ENCODE results near the gene PRELID2. TPM values are rescaled to one million over a fixed set of nuclear protein-coding genes. Genes with fewer than 3 reads are reported as not detected.
"Not testable (repeated sequence)": the region's sequence is repeated elsewhere in the genome, so short reads cannot be mapped to it uniquely, and the experiment has no call there.

PRELID2 gene
- polyA plus RNA-seq, 4 donors, result 7.2 to 9.1 (median 7.9) TPM

- DNase-seq (ENCODE audit: low read depth in 4 of 4, low spot score in 2 of 4), result no peak
Observed at GRCh38 chr5:145841299-145841698, 6.2 kb upstream of the PRELID2 start.

- DNase-seq (ENCODE audit: low read depth in 4 of 4, low spot score in 2 of 4), result no peak
Observed at GRCh38 chr5:145840458-145841132, 5.5 kb upstream of the PRELID2 start.

GRCh38 chr5:145838276-145838675 lies 3.1 kb upstream of the PRELID2 start:
- no peak for DNase-seq (ENCODE audit: low read depth in 4 of 4, low spot score in 2 of 4)

GRCh38 chr5:145836241-145836640 lies 1.1 kb upstream of the PRELID2 start:
- not testable (repeated sequence) for DNase-seq (ENCODE audit: low read depth in 4 of 4, low spot score in 2 of 4)

- DNase-seq (ENCODE audit: low read depth in 4 of 4, low spot score in 2 of 4), result no peak
Observed at GRCh38 chr5:145835848-145836239, 702 bp upstream of the PRELID2 start.

- no peak for DNase-seq (ENCODE audit: low read depth in 4 of 4, low spot score in 2 of 4)
Observed at GRCh38 chr5:145834554-145834916, 607 bp downstream of the PRELID2 start.

- DNase-seq (ENCODE audit: low read depth in 4 of 4, low spot score in 2 of 4), result no peak
Observed at GRCh38 chr5:145833631-145834200, 1.4 kb downstream of the PRELID2 start.

GRCh38 chr5:145830594-145830993 lies 4.5 kb downstream of the PRELID2 start:
- DNase-seq (ENCODE audit: low read depth in 4 of 4, low spot score in 2 of 4), result no peak

- DNase-seq (ENCODE audit: low read depth in 4 of 4, low spot score in 2 of 4), result no peak
Observed at GRCh38 chr5:145829708-145830361, 5.3 kb downstream of the PRELID2 start.

- DNase-seq (ENCODE audit: low read depth in 4 of 4, low spot score in 2 of 4), result no peak
Observed at GRCh38 chr5:145826895-145827674, 8.1 kb downstream of the PRELID2 start.

- peak in 1 of 4 donors; percentile 41 for DNase-seq (ENCODE audit: low read depth in 4 of 4, low spot score in 2 of 4)
Observed at GRCh38 chr5:145825751-145826180, 9.4 kb downstream of the PRELID2 start.

GRCh38 chr5:145824040-145824439 lies 11.1 kb downstream of the PRELID2 start:
- DNase-seq (ENCODE audit: low read depth in 4 of 4, low spot score in 2 of 4), result no peak

- no peak for DNase-seq (ENCODE audit: low read depth in 4 of 4, low spot score in 2 of 4)
Observed at GRCh38 chr5:145818604-145819003, 16.5 kb downstream of the PRELID2 start.

- DNase-seq (ENCODE audit: low read depth in 4 of 4, low spot score in 2 of 4), result no peak
Observed at GRCh38 chr5:145812877-145813276, 22.3 kb downstream of the PRELID2 start.

GRCh38 chr5:145811834-145812625 lies 23.1 kb downstream of the PRELID2 start:
- DNase-seq (ENCODE audit: low read depth in 4 of 4, low spot score in 2 of 4), result no peak

- no peak for DNase-seq (ENCODE audit: low read depth in 4 of 4, low spot score in 2 of 4)
Observed at GRCh38 chr5:145806923-145807322, 28.2 kb downstream of the PRELID2 start.

GRCh38 chr5:145805819-145806218 lies 29.3 kb downstream of the PRELID2 start:
- DNase-seq (ENCODE audit: low read depth in 4 of 4, low spot score in 2 of 4), result no peak

GRCh38 chr5:145804701-145805100 lies 30.4 kb downstream of the PRELID2 start:
- no peak for DNase-seq (ENCODE audit: low read depth in 4 of 4, low spot score in 2 of 4)

- no peak for DNase-seq (ENCODE audit: low read depth in 4 of 4, low spot score in 2 of 4)
Observed at GRCh38 chr5:145803112-145804004, 31.8 kb downstream of the PRELID2 start.

Measured in left renal cortex interstitium (tissue), 4 donors.